Keratinocyte (primary cell): ENCODE results near the gene FGF8. TPM values are rescaled to one million over a fixed set of nuclear protein-coding genes. Genes with fewer than 3 reads are reported as not detected.

Experiments used
- DNase-seq: peaks from one replicate; pipeline ENCODE4 v3.0.0-alpha.2; 2011; ENCODE audit warnings: low read depth, missing footprints, low spot score
- FAIRE-seq: peaks from 2 replicates; lab custom pipeline; 2011; peaks lifted over from hg19 to GRCh38; lab: Jason Lieb, UNC
- H2AFZ ChIP-seq: 2 replicates; pipeline ENCODE4 v1.6.0; 2012; ENCODE audit warnings: low read length, control low read depth, inconsistent platforms; ENCODE audit not compliant: control insufficient read depth
- H3K27ac ChIP-seq: 2 replicates; pipeline ENCODE4 v1.5.1; 2011; ENCODE audit warnings: low read length; ENCODE audit not compliant: control insufficient read depth, insufficient read depth
- H3K27me3 ChIP-seq: 3 replicates; pipeline ENCODE4 v1.6.0; 2011; ENCODE audit warnings: low read length; ENCODE audit not compliant: control insufficient read depth, insufficient read depth; ENCODE audit errors: extremely low read depth
- H3K36me3 ChIP-seq, 2 experiments: 2 replicates in 1 of 2; 3 replicates in 1 of 2; pipeline ENCODE4 v1.5.1; 2011; ENCODE audit warnings: low read length in 2 of 2, mild to moderate bottlenecking in 1 of 2; ENCODE audit not compliant: control insufficient read depth in 2 of 2, insufficient read depth in 2 of 2; ENCODE audit errors: extremely low read depth in 1 of 2
- H3K4me1 ChIP-seq: 3 replicates; pipeline ENCODE4 v1.5.1; 2011; ENCODE audit warnings: low read length; ENCODE audit not compliant: control insufficient read depth, insufficient read depth; ENCODE audit errors: extremely low read depth
- H3K4me2 ChIP-seq: 3 replicates; pipeline ENCODE4 v1.6.0; 2011; ENCODE audit warnings: low read depth, low read length; ENCODE audit not compliant: control insufficient read depth, insufficient read depth; ENCODE audit errors: extremely low read depth
- H3K4me3 ChIP-seq, 3 experiments: fragments of 200-600 bp in 1 of 3; sonication (generic) in 1 of 3; 2 replicates in 2 of 3; 3 replicates in 1 of 3; pipeline ENCODE4 v1.5.1; 2011 to 2016; ENCODE audit warnings: low read length in 3 of 3, mild to moderate bottlenecking in 3 of 3, control low read depth in 2 of 3, inconsistent platforms in 1 of 3, low read depth in 1 of 3, mixed read lengths in 1 of 3, mixed run types in 1 of 3, moderate library complexity in 1 of 3; ENCODE audit not compliant: control insufficient read depth in 2 of 3, insufficient read depth in 2 of 3; ENCODE audit errors: extremely low read depth in 1 of 3
- H3K79me2 ChIP-seq: 2 replicates; pipeline ENCODE4 v1.6.0; 2012; ENCODE audit warnings: low read length; ENCODE audit not compliant: control insufficient read depth, insufficient read depth
- H3K9ac ChIP-seq: 3 replicates; pipeline ENCODE4 v1.6.0; 2011; ENCODE audit warnings: low read length; ENCODE audit not compliant: control insufficient read depth, insufficient read depth; ENCODE audit errors: extremely low read depth
- H3K9me1 ChIP-seq: 3 replicates; pipeline ENCODE4 v1.6.0; 2011; ENCODE audit warnings: low read length; ENCODE audit not compliant: control insufficient read depth, insufficient read depth; ENCODE audit errors: extremely low read depth
- H3K9me3 ChIP-seq: 2 replicates; pipeline ENCODE4 v1.5.1; 2012; ENCODE audit warnings: low read depth, low read length; ENCODE audit not compliant: control insufficient read depth
- H4K20me1 ChIP-seq: 3 replicates; pipeline ENCODE4 v1.6.0; 2011; ENCODE audit warnings: low read length; ENCODE audit not compliant: control insufficient read depth, insufficient read depth; ENCODE audit errors: extremely low read depth
- EZH2 ChIP-seq: IDR thresholded peaks from one replicate; pipeline ENCODE4 v1.6.1; 2012; ENCODE audit warnings: inconsistent platforms, mild to moderate bottlenecking, low read length, moderate library complexity
- dilution Hi-C: fragments of 300-500 bp; cut with MboI; formaldehyde crosslinking; loops from one replicate; pipeline ENCODE4 v1.7.0; 2020; ENCODE audit warnings: low sequenced_read_pairs; ENCODE audit not compliant: extremely low pct_ligation_motif_present
- polyA plus RNA-seq, 5 experiments: library from polyadenylated mRNA; depleted of rRNA in 3 of 5; stranded (reverse) in 3 of 5; stranded (forward) in 1 of 5; unstranded in 1 of 5; fragments of >200 nt; gene quantifications; 1 replicate in 1 of 5; 2 replicates in 3 of 5; 3 replicates in 1 of 5; pipeline versions ENCODE4 v1.2.1 to v1.2.3, GENCODE V29; 2011 to 2012; ENCODE audit warnings: missing spikeins in 2 of 5, low read depth in 1 of 5, low replicate concordance in 1 of 5
- TF ChIP-seq, protein P1 (sequence below), 3 experiments: IDR thresholded peaks in 1 of 3; conservative IDR thresholded peaks in 1 of 3; optimal IDR thresholded peaks in 1 of 3; 2 replicates in 2 of 3; 3 replicates in 1 of 3; pipeline versions ENCODE3 to v1.5.1; 2011; ENCODE audit warnings: low read length in 3 of 3, mild to moderate bottlenecking in 3 of 3, moderate library complexity in 2 of 3, control low read depth in 1 of 3, inconsistent platforms in 1 of 3; ENCODE audit not compliant: insufficient read depth in 2 of 3; ENCODE audit errors: extremely low read depth in 1 of 3

The FGF8 gene
- polyA plus RNA-seq, 1 donor (not counting 4 experiments of a cell fraction or from before 2014, with no cell fraction given): not detected

DNA sequence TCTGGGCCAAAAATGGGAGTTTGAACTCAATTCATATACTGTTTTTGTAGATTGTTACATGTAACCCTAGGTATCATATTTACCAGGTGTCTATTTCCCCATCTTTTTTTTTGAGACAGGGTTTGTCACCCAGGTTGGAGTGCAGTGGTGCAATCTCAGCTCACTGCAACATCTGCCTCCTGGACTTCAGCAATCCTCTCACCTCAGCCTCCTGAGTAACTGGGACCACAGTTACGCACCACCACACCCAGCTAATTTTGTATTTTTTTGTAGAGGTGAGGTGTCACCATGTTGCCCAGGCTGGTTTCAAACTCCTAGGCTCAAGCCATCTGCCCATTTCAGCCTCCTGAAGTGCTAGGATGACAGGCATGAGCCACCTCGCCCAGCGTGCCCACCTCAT is 52.7 kb downstream of the FGF8 start:
- H3K9ac ChIP-seq: no peak overlapping the region
- no peaks in the 10 kb centered on the region for H3K9me3 ChIP-seq
- DNase-seq: no peak
- no peak for FAIRE-seq
- peaks cover 3% of the 10 kb centered on the region for H3K27me3 ChIP-seq
- H3K36me3 ChIP-seq: no peaks in the 10 kb centered on the region
- H3K4me3 ChIP-seq: no peak overlapping the region
- H3K4me1 ChIP-seq: no peaks in the 10 kb centered on the region
- H3K79me2 ChIP-seq: no peaks in the 10 kb centered on the region
- H2AFZ ChIP-seq: no peak overlapping the region
- no peak for TF ChIP-seq EZH2
- TF ChIP-seq, protein P1, sequence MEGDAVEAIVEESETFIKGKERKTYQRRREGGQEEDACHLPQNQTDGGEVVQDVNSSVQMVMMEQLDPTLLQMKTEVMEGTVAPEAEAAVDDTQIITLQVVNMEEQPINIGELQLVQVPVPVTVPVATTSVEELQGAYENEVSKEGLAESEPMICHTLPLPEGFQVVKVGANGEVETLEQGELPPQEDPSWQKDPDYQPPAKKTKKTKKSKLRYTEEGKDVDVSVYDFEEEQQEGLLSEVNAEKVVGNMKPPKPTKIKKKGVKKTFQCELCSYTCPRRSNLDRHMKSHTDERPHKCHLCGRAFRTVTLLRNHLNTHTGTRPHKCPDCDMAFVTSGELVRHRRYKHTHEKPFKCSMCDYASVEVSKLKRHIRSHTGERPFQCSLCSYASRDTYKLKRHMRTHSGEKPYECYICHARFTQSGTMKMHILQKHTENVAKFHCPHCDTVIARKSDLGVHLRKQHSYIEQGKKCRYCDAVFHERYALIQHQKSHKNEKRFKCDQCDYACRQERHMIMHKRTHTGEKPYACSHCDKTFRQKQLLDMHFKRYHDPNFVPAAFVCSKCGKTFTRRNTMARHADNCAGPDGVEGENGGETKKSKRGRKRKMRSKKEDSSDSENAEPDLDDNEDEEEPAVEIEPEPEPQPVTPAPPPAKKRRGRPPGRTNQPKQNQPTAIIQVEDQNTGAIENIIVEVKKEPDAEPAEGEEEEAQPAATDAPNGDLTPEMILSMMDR (optimal IDR thresholded peaks at IDR 0.05 in 1 of 3, IDR thresholded peaks at IDR 0.05 in 1 of 3, conservative IDR thresholded peaks at IDR 0.05 in 1 of 3; ENCODE audit: extremely low read depth in 1 of 3, insufficient read depth in 2 of 3, low read length in 3 of 3): no peak
- no peaks in the 10 kb centered on the region for H4K20me1 ChIP-seq
- H3K9me1 ChIP-seq: no peaks in the 10 kb centered on the region
- dilution Hi-C loops: no loop called here
- H3K27ac ChIP-seq: no peak overlapping the region
- no peak overlapping the region for H3K4me2 ChIP-seq

DNA sequence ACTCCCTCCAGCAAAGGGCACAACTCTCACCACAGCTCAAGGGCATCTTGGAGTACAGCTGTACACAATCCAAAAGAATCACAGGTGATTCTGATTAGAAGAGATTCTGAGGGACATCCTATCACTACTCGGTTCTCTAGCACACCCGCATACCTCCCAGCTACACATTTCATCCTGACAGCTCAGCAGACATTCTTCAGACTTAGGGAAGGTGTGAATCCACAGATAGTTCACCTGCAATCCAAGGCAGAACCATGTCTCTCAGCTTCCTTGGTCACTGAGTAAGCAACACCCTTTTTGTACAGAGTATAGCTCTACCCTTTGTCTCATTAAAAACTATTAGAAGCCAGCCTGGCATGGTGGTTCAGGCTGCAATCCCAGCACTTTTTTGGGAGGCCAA is 54.1 kb downstream of the FGF8 start:
- Histone ChIP-seq H3K9me1 (no peaks in the 10 kb centered on the region), H3K36me3 (no peaks in the 10 kb centered on the region), H3K4me3 (no peak overlapping the region), H3K79me2 (no peaks in the 10 kb centered on the region), H3K4me2 (no peak overlapping the region), H2AFZ (no peak overlapping the region), H3K9me3 (no peaks in the 10 kb centered on the region), H3K27me3 (no peaks in the 10 kb centered on the region), H3K27ac (no peak overlapping the region), H4K20me1 (no peaks in the 10 kb centered on the region), H3K9ac (no peak overlapping the region), H3K4me1 (peaks cover 3% of the 10 kb centered on the region)
- dilution Hi-C loops: no loop called here
- TF ChIP-seq, protein P1 (optimal IDR thresholded peaks at IDR 0.05 in 1 of 3, IDR thresholded peaks at IDR 0.05 in 1 of 3, conservative IDR thresholded peaks at IDR 0.05 in 1 of 3; ENCODE audit: extremely low read depth in 1 of 3, insufficient read depth in 2 of 3, low read length in 3 of 3): no peak
- TF ChIP-seq EZH2: no peak
- no peak for DNase-seq
- FAIRE-seq: no peak
